Measurements from ENCODE around the gene ZNF646.

- TF ChIP-seq POLR2AphosphoS5 (IDR thresholded peaks at IDR 0.05) (no peak), CTCF (IDR thresholded peaks at IDR 0.05) (no peak)
Observed at GRCh38 chr16:31055613-31056012, 18.6 kb upstream of the ZNF646 start.

Data from upper lobe of left lung (tissue), 4 donors.